HG02588 (cell line): ENCODE results near the gene GAPDH.
"Not testable (repeated sequence)": the region's sequence is repeated elsewhere in the genome, so short reads cannot be mapped to it uniquely, and the experiment has no call there.

Experiments
- ATAC-seq: cut with Tn5 transposase; IDR thresholded peaks from one replicate; pipeline ENCODE4 v1.9.1; 2021; ENCODE audit warnings: mild to moderate bottlenecking, moderate library complexity; ENCODE audit not compliant: unreplicated experiment

Gene GAPDH

GRCh38 chr12:6541371-6542165 is 7.3 kb downstream of the GAPDH start:
- ATAC-seq: no peak

GRCh38 chr12:6542209-6543009 is 8.1 kb downstream of the GAPDH start:
- ATAC-seq: no peak

- ATAC-seq: no peak
Measured at GRCh38 chr12:6546016-6546415, 11.7 kb downstream of the GAPDH start.

- no peak for ATAC-seq
Measured at GRCh38 chr12:6547566-6547965, 13.2 kb downstream of the GAPDH start.

GRCh38 chr12:6547987-6548386 is 13.7 kb downstream of the GAPDH start:
- no peak for ATAC-seq

- no peak for ATAC-seq
Measured at GRCh38 chr12:6548556-6548955, 14.2 kb downstream of the GAPDH start.

- no peak for ATAC-seq
Measured at GRCh38 chr12:6548966-6549683, 14.8 kb downstream of the GAPDH start.

- ATAC-seq: no peak
Measured at GRCh38 chr12:6549684-6550151, 15.4 kb downstream of the GAPDH start.

- ATAC-seq: no peak
Measured at GRCh38 chr12:6550294-6551062, 16.2 kb downstream of the GAPDH start.

GRCh38 chr12:6551063-6551461 is 16.7 kb downstream of the GAPDH start:
- ATAC-seq: no peak

- no peak for ATAC-seq
Measured at GRCh38 chr12:6551496-6552139, 17.3 kb downstream of the GAPDH start.

GRCh38 chr12:6552140-6552551 is 17.8 kb downstream of the GAPDH start:
- no peak for ATAC-seq

GRCh38 chr12:6553051-6553868 is 18.9 kb downstream of the GAPDH start:
- no peak for ATAC-seq

- peak; percentile 45 for ATAC-seq
Measured at GRCh38 chr12:6554168-6555017, 20.1 kb downstream of the GAPDH start.

GRCh38 chr12:6555018-6555691 is 20.8 kb downstream of the GAPDH start:
- peak; percentile 7 for ATAC-seq

- ATAC-seq: not testable (repeated sequence)
Measured at GRCh38 chr12:6556496-6556817, 22.1 kb downstream of the GAPDH start.

- ATAC-seq: no peak
Measured at GRCh38 chr12:6556857-6557256, 22.5 kb downstream of the GAPDH start.
